ENCODE data around the gene ZNF814. TPM values are rescaled to one million over a fixed set of nuclear protein-coding genes. Genes with fewer than 3 reads are reported as not detected.
"Not testable (repeated sequence)": the region's sequence is repeated elsewhere in the genome, so short reads cannot be mapped to it uniquely, and the experiment has no call there.

The ZNF814 gene
- total RNA-seq, 1 donor from 2014 or later: 30.7 TPM

- Mint-ChIP-seq H3K4me1 (peaks cover 17% of the 10 kb centered on the region), H3K9me3 (no peaks in the 10 kb centered on the region), H3K36me3 (peaks cover 31% of the 10 kb centered on the region), H3K27ac (no peak overlapping the region), H3K4me3 (peak overlapping the region; percentile 16), H3K27me3 (ENCODE audit: insufficient read depth, low read depth) (no peaks in the 10 kb centered on the region)
- H3F3A ChIP-seq (ENCODE audit: low read depth): no peaks in the 10 kb centered on the region
- H3K79me2 ChIP-seq (ENCODE audit: low read depth): peaks cover 32% of the 10 kb centered on the region
- no peak overlapping the region for H3K9ac ChIP-seq
- H3K27ac ChIP-seq: no peak overlapping the region
- no peaks in the 10 kb centered on the region for H3K9me3 ChIP-seq (ENCODE audit: low read depth)
- H3K4me1 ChIP-seq: no peaks in the 10 kb centered on the region
- H4K20me1 ChIP-seq (ENCODE audit: low read depth): peaks cover 14% of the 10 kb centered on the region
- no peak overlapping the region for H3K4me2 ChIP-seq
- no peaks in the 10 kb centered on the region for H3K27me3 ChIP-seq
- DNase-seq (ENCODE audit: low spot score): no peak
- H3K36me3 ChIP-seq: no peaks in the 10 kb centered on the region
- TF ChIP-seq EZH2 (IDR thresholded peaks at IDR 0.05) (no peak), EZH2phosphoT487 (IDR thresholded peaks at IDR 0.05) (no peak)
- TF ChIP-seq, protein P1, sequence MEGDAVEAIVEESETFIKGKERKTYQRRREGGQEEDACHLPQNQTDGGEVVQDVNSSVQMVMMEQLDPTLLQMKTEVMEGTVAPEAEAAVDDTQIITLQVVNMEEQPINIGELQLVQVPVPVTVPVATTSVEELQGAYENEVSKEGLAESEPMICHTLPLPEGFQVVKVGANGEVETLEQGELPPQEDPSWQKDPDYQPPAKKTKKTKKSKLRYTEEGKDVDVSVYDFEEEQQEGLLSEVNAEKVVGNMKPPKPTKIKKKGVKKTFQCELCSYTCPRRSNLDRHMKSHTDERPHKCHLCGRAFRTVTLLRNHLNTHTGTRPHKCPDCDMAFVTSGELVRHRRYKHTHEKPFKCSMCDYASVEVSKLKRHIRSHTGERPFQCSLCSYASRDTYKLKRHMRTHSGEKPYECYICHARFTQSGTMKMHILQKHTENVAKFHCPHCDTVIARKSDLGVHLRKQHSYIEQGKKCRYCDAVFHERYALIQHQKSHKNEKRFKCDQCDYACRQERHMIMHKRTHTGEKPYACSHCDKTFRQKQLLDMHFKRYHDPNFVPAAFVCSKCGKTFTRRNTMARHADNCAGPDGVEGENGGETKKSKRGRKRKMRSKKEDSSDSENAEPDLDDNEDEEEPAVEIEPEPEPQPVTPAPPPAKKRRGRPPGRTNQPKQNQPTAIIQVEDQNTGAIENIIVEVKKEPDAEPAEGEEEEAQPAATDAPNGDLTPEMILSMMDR (IDR thresholded peaks at IDR 0.05): no peak
- no peak overlapping the region for H2AFZ ChIP-seq (replicated peaks)
- no peak overlapping the region for H3K4me3 ChIP-seq
Observed at GRCh38 chr19:57812226-57812625, 76.6 kb downstream of the ZNF814 start.

- Mint-ChIP-seq H3K4me1 (peaks cover 18% of the 10 kb centered on the region), H3K36me3 (peaks cover 33% of the 10 kb centered on the region)
- not testable (repeated sequence) for H3F3A ChIP-seq (ENCODE audit: low read depth); H3K27me3 Mint-ChIP-seq (ENCODE audit: insufficient read depth, low read depth); H3K27ac Mint-ChIP-seq; H2AFZ ChIP-seq (replicated peaks); DNase-seq (ENCODE audit: low spot score); H3K9me3 ChIP-seq (ENCODE audit: low read depth); H3K4me2 ChIP-seq; H3K27ac ChIP-seq; H3K36me3 ChIP-seq; H3K27me3 ChIP-seq; H3K9ac ChIP-seq; H3K9me3 Mint-ChIP-seq; H3K4me3 Mint-ChIP-seq; H3K4me1 ChIP-seq; H3K4me3 ChIP-seq
- Histone ChIP-seq H4K20me1 (ENCODE audit: low read depth) (peaks cover 14% of the 10 kb centered on the region), H3K79me2 (ENCODE audit: low read depth) (peaks cover 47% of the 10 kb centered on the region)
Observed at GRCh38 chr19:57810410-57811295, 78.2 kb downstream of the ZNF814 start.

DNA sequence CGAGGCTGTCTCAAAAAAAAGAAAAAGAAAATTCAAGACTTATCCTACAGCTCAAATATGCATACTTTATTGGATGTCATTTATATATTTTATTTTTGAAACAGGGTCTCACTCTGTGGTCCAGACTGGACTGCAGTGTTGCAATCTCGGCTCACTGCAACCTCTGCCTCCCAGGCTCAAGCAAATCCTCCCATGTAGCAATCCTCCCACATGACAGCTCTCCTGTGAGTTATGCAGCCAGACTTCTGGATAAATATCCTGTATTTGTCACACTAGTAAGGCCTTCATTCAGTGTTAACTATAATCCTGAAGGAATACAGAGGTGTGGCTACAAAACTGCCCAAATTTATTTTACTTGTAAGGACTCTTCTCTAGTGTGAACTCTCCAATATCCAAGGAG lies 81.3 kb downstream of the ZNF814 start:
- Histone ChIP-seq H3K9ac (no peak overlapping the region), H3F3A (ENCODE audit: low read depth) (peaks cover 32% of the 10 kb centered on the region), H3K4me1 (peaks cover 21% of the 10 kb centered on the region), H3K36me3 (no peaks in the 10 kb centered on the region), H3K4me3 (no peak overlapping the region), H2AFZ (replicated peaks) (no peak overlapping the region), H4K20me1 (ENCODE audit: low read depth) (peaks cover 2% of the 10 kb centered on the region), H3K79me2 (ENCODE audit: low read depth) (peaks cover 43% of the 10 kb centered on the region), H3K27ac (no peak overlapping the region), H3K9me3 (ENCODE audit: low read depth) (no peaks in the 10 kb centered on the region), H3K4me2 (no peak overlapping the region), H3K27me3 (no peaks in the 10 kb centered on the region)
- peaks cover 4% of the 10 kb centered on the region for H3K9me3 Mint-ChIP-seq
- peaks cover 38% of the 10 kb centered on the region for H3K36me3 Mint-ChIP-seq
- no peak for DNase-seq (ENCODE audit: low spot score)
- no peak for TF ChIP-seq EZH2phosphoT487 (IDR thresholded peaks at IDR 0.05)
- TF ChIP-seq, protein P1 (IDR thresholded peaks at IDR 0.05): no peak
- no peak for TF ChIP-seq EZH2 (IDR thresholded peaks at IDR 0.05)
- H3K27me3 Mint-ChIP-seq (ENCODE audit: insufficient read depth, low read depth): peaks cover 9% of the 10 kb centered on the region
- H3K4me3 Mint-ChIP-seq: no peak overlapping the region
- no peak overlapping the region for H3K27ac Mint-ChIP-seq
- H3K4me1 Mint-ChIP-seq: peaks cover 23% of the 10 kb centered on the region

Data from neural progenitor cell (in vitro differentiated cells).